DMS153 (cell line): ENCODE data around the gene CYP11A1.

Experiments
- DNase-seq: peaks from one replicate; lab custom pipeline; 2025; lab: John Stamatoyannopoulos, UW

CYP11A1 gene

GRCh38 chr15:74388363-74388951, 21.0 kb upstream of the CYP11A1 start:
- DNase-seq, result no peak

- DNase-seq, result no peak
Measured at GRCh38 chr15:74387621-74388362, 20.3 kb upstream of the CYP11A1 start.

GRCh38 chr15:74387141-74387541, 19.7 kb upstream of the CYP11A1 start:
- DNase-seq, result no peak

- DNase-seq, result no peak
Measured at GRCh38 chr15:74386496-74387140, 19.2 kb upstream of the CYP11A1 start.

GRCh38 chr15:74385733-74386132, 18.3 kb upstream of the CYP11A1 start:
- DNase-seq, result no peak

GRCh38 chr15:74384881-74385643, 17.6 kb upstream of the CYP11A1 start:
- no peak for DNase-seq

GRCh38 chr15:74384566-74384880, 17.1 kb upstream of the CYP11A1 start:
- DNase-seq, result no peak

GRCh38 chr15:74383695-74384565, 16.5 kb upstream of the CYP11A1 start:
- no peak for DNase-seq

- no peak for DNase-seq
Measured at GRCh38 chr15:74383286-74383685, 15.8 kb upstream of the CYP11A1 start.

- peak; percentile 3 for DNase-seq
Measured at GRCh38 chr15:74382004-74382816, 14.8 kb upstream of the CYP11A1 start.

- no peak for DNase-seq
Measured at GRCh38 chr15:74381481-74381880, 14.0 kb upstream of the CYP11A1 start.

- no peak for DNase-seq
Measured at GRCh38 chr15:74381190-74381453, 13.7 kb upstream of the CYP11A1 start.

GRCh38 chr15:74380361-74381189, 13.1 kb upstream of the CYP11A1 start:
- no peak for DNase-seq

GRCh38 chr15:74378848-74379247, 11.4 kb upstream of the CYP11A1 start:
- DNase-seq, result no peak

- DNase-seq, result no peak
Measured at GRCh38 chr15:74377831-74378766, 10.7 kb upstream of the CYP11A1 start.

GRCh38 chr15:74376825-74377581, 9.6 kb upstream of the CYP11A1 start:
- no peak for DNase-seq

- no peak for DNase-seq
Measured at GRCh38 chr15:74376226-74376625, 8.8 kb upstream of the CYP11A1 start.

- DNase-seq, result peak; percentile 16
Measured at GRCh38 chr15:74375303-74375693, 7.9 kb upstream of the CYP11A1 start.
